Esophagus squamous epithelium (tissue), 4 donors: ENCODE data around the gene CD22.

ENCODE experiments used
- CTCF ChIP-seq, 6 experiments: fragments of 450-650 bp in 4 of 6; fragments of 200-600 bp in 2 of 6; sonication (generic) in 2 of 6; IDR thresholded peaks; one replicate each; pipeline ENCODE4 v1.5.1; 2016 to 2019; ENCODE audit warnings: antibody characterized with exemption in 6 of 6, mild to moderate bottlenecking in 4 of 6, moderate library complexity in 4 of 6
- POLR2A ChIP-seq, 4 donors: fragments of 450-650 bp; IDR thresholded peaks; one replicate each; pipeline ENCODE4 v1.6.1; 2017; ENCODE audit warnings: antibody characterized with exemption in 4 of 4, mild to moderate bottlenecking in 4 of 4, moderate library complexity in 3 of 4

DNA sequence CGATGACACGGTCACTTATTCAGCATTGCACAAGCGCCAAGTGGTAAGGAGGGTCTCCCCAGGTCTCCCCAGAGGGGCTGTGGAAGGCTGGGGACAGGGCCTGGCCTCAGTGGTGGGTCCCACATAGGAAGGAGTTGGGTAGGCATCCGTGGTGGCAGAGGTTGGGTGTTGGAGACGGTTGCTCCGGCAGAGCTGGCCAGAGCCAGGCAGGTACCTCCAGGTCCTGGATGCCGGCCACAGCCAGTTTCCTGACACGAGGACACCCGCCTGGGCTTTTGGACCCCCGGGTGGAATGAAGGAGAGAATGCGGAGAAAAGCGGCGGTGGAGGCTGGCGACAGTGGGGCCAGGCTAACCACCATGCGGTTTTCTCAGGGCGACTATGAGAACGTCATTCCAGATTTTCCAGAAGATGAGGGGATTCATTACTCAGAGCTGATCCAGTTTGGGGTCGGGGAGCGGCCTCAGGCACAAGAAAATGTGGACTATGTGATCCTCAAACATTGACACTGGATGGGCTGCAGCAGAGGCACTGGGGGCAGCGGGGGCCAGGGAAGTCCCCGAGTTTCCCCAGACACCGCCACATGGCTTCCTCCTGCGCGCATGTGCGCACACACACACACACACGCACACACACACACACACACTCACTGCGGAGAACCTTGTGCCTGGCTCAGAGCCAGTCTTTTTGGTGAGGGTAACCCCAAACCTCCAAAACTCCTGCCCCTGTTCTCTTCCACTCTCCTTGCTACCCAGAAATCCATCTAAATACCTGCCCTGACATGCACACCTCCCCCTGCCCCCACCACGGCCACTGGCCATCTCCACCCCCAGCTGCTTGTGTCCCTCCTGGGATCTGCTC, 17.4 kb downstream of the CD22 start:
- TF ChIP-seq CTCF (IDR thresholded peaks at IDR 0.05): no peak
- no peak for TF ChIP-seq POLR2A (IDR thresholded peaks at IDR 0.05)
